Fibroblast of upper back skin (primary cell): ENCODE results near the gene SMOC2.
"Not testable (repeated sequence)": the region's sequence is repeated elsewhere in the genome, so short reads cannot be mapped to it uniquely, and the experiment has no call there.

Experiments
- DNase-seq: peaks from one replicate; pipeline ENCODE4 v3.0.0-alpha.2; 2013

Gene SMOC2

GRCh38 chr6:168546151-168546550 is 105.2 kb downstream of the SMOC2 start:
- DNase-seq, result no peak

DNA sequence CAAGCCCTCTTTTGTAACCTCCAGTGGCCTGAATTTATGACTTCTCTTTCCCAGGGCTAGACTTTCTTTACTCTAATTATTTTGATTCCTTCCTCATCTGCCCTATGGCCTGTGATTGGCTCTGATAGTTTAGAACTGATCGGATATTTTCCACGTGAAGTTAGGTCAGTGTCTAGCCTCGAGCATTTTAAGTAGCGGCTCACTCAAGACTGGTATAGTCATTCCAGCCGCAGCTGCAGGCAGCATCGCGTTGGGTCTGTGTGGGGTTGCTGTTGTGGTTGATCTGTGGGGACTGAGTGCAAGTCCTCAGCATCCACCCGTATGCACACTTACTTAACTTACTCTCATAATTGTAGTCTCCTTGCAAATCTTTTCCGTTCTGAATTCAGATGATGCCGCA is 105.7 kb downstream of the SMOC2 start:
- DNase-seq, result no peak

DNA sequence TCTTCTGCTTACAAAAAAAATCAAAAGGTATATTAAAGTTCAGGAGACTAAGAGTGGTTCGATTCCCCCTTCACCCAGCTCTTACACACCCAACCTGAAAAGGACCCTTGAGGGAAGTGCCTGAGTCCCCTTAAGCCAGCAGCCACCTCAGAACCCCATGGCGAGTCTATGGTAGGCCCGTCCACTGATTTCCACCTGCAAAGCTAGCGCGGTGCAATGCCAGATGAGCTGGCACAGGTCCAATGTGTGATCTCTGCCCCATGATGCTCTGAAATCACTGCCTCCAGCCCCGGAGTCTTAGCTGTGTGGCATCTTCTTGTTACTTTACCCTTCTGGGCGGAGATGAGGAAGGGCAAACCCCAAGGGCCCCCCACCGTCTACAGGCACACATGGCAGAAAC is 109.3 kb downstream of the SMOC2 start:
- DNase-seq, result no peak

- DNase-seq, result no peak
Observed at GRCh38 chr6:168554472-168554871, 113.5 kb downstream of the SMOC2 start.

- no peak for DNase-seq
Observed at GRCh38 chr6:168554898-168555617, 114.1 kb downstream of the SMOC2 start.

DNA sequence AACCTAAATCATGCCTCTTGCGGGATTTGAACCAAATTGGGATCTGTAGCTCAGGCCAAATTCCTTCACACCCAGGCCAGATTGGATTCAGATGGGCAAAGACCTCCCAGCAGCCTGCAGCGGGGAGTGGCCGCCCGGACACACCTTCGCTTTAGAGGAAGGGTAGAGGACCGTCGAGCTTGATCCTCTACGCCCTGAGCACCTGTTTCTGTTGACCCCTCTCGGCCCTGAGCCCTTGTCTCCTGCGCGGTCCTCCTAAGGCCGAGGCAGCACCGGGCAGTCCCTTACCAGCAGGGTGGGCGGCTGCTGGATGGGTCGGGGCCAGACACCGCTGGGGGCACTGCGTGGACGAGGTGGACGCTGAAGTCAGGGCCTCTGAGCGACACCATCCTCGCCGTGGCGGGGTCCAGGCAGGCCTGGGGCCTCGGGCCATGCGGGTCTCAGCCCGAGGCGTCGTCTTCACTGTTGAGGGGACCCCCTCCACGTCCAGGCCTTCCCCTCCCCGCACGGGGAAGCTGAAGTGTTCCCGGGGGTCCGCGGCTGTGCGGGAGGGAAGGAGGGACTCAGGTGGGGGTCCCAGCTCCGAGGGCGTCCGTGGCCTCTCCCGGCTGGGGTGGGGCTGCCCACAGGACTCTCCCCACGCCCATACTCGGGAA is 114.8 kb downstream of the SMOC2 start:
- DNase-seq, result no peak

DNA sequence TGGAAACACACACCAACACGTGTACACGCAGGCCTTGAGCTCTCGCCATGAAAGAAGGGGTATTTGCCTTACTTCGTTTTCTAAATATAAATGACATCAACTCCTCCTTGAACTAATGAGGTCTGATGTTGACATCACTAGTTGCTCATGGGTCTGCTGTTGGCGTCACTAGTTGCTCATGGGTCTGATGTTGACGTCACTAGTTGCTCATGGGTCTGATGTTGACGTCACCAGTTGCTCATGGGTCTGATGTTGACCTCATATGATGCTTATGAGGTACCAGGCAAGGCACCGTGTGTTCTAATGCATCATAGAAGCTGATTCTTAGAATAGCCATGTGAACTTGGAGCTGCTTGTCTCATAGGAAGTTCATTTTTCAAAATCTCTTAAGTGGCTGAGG is 116.5 kb downstream of the SMOC2 start:
- no peak for DNase-seq

DNA sequence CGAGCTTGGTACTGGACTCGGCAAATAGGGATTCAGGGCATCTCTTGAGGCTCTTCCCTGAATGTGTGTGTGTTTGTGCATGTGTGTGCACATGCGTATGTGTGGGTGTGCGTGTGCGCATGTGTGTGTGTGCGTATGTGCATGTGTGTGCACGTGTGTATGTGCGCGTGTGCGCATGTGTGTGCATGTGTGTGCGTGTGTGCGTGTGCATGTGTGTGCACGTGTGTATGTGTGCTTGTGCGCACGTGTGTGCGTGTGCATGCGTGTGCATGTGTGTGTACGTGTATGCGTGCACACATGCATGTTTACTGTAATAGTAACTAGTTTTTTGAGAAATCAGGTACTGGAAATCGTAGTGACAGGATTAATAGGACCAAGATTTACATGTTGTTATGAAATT is 117.7 kb downstream of the SMOC2 start:
- no peak for DNase-seq

GRCh38 chr6:168559574-168560098 is 118.7 kb downstream of the SMOC2 start:
- no peak for DNase-seq

DNA sequence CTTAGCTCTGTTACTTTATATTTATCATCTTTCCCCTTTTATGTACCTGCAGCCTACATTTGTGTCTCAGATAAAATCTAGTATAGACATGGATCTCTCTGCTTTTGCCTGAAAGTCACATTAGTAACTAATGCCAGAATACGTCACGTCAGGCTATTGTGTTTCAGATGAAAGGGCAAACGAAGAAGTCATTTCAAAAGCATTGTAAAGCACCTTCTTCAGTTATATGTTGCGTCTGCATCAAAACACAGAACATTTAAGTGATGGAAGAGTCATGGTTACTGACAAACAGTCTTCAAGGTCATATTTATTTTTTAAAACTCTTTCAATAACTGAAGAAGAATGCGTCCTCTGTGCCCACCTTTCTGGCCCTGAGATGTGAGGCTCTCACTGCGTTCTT is 119.1 kb downstream of the SMOC2 start:
- no peak for DNase-seq

DNA sequence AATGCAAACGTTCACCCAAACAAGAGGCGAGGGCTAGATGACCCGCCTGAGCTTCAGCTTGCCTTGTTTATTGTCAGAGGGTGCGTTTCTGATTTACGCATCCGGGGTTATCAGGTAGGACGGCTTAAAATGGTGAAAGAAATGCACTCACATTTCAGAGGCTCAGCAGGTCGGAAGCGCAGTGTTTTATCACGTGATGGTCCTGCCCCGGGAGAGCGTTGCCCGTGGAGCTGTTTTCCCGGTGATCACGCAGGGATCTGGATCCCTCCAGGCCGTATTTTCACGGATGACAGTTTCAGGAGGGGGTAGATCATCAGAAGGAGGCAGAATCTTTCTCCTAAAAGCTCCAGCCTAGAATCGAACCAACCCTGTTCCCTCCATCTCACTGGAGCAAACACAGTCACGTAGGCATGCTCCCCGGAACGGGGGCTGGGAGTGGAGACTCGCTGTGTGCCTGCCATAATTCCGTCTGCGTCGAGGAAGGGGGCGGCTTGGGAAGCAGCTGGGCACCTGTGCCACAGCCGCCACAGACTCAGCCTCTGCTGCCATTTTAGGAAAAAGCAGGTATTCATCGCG is 121.7 kb downstream of the SMOC2 start:
- DNase-seq, result no peak

DNA sequence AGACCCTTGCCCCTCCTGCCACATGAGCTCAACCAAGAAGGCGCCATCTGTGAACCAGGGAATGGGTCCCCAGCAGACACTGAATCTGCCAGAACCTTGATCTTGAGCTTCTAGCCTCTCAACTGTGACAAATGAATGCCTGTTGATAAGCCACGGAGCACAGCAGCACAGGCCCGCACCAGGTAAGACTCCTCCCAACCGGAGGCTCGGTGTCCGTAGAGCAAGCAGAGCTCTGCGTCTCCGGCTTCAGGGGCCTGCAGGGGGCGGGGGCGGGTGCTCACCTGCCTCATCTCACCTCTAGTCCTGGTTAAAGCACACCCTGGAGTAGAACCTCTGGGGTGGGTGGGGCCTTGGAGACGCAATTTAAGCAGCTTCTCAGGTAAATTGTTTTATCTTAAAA is 122.7 kb downstream of the SMOC2 start:
- DNase-seq, result no peak

- no peak for DNase-seq
Observed at GRCh38 chr6:168565112-168565511, 124.1 kb downstream of the SMOC2 start.

GRCh38 chr6:168570211-168570610 is 129.2 kb downstream of the SMOC2 start:
- DNase-seq, result no peak

- DNase-seq, result no peak
Observed at GRCh38 chr6:168571268-168571667, 130.3 kb downstream of the SMOC2 start.

- DNase-seq, result not testable (repeated sequence)
Observed at GRCh38 chr6:168573276-168573835, 132.4 kb downstream of the SMOC2 start.

- no peak for DNase-seq
Observed at GRCh38 chr6:168574075-168574698, 133.2 kb downstream of the SMOC2 start.

- DNase-seq, result no peak
Observed at GRCh38 chr6:168574699-168575195, 133.8 kb downstream of the SMOC2 start.

DNA sequence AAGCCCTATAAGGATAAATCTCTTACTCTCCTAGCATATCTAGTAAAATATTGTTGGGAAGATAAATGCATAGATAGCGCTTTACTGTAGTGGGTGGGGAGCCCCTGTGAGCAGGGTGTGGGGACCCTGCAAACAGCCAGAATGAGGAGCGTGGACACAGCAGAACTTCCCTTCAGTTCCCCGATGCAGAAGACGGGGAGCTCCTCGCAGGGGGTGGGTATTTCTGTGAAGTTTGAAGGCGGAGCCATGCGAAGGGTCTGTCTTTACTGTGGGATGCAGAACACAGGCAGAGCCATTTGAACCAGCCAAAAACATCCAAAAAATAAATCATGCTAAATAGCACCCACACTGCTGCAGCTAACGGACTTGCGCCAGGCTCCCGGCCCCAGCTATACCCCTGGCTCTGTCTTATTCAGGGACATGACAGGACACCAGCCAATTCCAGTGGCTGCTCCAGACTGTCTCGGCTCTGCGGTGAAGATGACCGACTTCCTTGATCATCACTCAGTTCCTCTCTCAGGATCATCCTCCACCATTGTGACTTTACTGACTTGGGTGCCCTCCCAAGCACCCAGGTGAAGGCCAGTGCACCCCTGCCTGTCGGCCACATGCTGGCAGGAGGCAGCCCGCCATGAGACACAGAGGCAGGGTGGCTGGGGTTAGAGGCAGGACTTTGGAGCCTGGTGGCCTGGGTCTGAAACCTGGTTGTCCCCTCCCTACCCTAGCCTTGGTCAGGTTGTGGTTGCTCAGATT is 134.5 kb downstream of the SMOC2 start:
- DNase-seq, result no peak

DNA sequence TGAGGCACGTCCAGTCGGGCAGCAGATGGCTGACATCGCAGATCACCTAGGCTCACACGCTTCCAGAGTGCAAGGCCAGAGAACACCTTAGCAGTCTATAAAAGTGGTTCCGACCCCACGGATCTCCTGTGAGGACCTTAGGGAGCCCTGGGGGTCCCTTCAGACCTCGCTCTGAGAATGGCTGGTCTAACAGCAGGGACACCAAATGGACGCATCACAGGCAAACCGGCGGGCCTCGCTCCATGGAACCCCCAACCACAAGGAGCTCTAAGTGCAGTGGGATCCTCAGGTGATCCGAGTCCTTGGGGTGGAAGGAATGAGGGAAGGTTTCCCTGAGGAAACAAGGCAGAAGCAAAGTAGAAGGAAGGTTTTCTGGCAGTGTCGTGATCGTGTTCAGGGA is 135.4 kb downstream of the SMOC2 start:
- DNase-seq, result no peak

DNA sequence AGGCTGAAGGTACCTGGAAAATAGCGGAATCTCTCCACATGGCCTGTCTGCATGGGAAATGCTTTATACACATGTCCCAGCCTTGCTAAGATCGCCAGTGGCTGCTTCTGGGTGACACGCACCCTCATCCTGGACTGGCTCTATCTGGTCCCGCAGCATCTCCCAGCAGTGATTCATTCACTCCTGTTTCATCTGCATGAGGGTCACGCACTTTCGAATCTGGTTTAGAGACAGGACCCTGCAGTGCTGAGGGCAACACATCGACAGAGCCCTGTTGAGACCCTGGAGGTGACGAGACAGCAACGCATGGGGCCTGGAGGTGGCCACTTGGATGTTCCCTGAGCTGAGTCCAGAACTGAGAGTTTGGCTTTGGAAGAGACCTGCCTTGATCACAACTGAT is 136.5 kb downstream of the SMOC2 start:
- DNase-seq, result no peak

GRCh38 chr6:168578036-168578435 is 137.1 kb downstream of the SMOC2 start:
- no peak for DNase-seq
